GM12878 (cell line): ENCODE measurements around the gene PPIP5K1. TPM values are rescaled to one million over a fixed set of nuclear protein-coding genes. Genes with fewer than 3 reads are reported as not detected.

Source experiments
- ATAC-seq: fragments of 200-7000 bp; cut with Tn5 transposase; 3 replicates; pipeline ENCODE4 v1.9.1; 2020; ENCODE audit warnings: mild to moderate bottlenecking, moderate library complexity
- BruUV-seq: library from RNA; stranded (reverse); fragments of 400-500 nt; replicated peaks from 2 replicates; lab custom pipeline; 2021; lab: Mats Ljungman, UMichigan
- CTCF ChIA-PET: fragments of 300-600 bp; sonication (Branson Sonifier 250); formaldehyde crosslinking; extraction: SDS; loops from one replicate; lab custom pipeline; 2021; ENCODE audit warnings: inconsistent platforms; lab: Yijun Ruan, JAX
- POLR2A ChIA-PET: fragments of 350-600 bp; formaldehyde crosslinking; extraction: SDS; loops from one replicate; lab custom pipeline; 2021; ENCODE audit warnings: inconsistent platforms; lab: Charles Lee
- RAD21 ChIA-PET: fragments of 300-600 bp; sonication (Branson Sonifier 250); formaldehyde crosslinking; loops from one replicate; lab custom pipeline; 2023; ENCODE audit warnings: antibody characterized with exemption; ENCODE audit not compliant: unreplicated experiment; lab: Charles Lee
- SMC1A ChIA-PET: fragments of 300-600 bp; sonication (Branson Sonifier 250); formaldehyde crosslinking; loops from one replicate; lab custom pipeline; 2023; ENCODE audit not compliant: unreplicated experiment, uncharacterized antibody; lab: Charles Lee
- DNase-seq: peaks from one replicate; pipeline ENCODE4 v3.0.0-alpha.2; 2011; ENCODE audit warnings: low read depth, low spot score
- FAIRE-seq: peaks from 3 replicates; lab custom pipeline; 2011; peaks lifted over from hg19 to GRCh38; lab: Jason Lieb, UNC
- H2AFZ ChIP-seq: 2 replicates; pipeline ENCODE4 v1.6.0; 2011; ENCODE audit warnings: low read depth, low read length, control low read depth; ENCODE audit not compliant: control insufficient read depth
- H3K27ac ChIP-seq: 2 replicates; pipeline ENCODE4 v1.5.1; 2011; ENCODE audit warnings: control low read depth; ENCODE audit not compliant: control insufficient read depth, insufficient read depth
- H3K27me3 ChIP-seq, 2 experiments: replicated peaks in 1 of 2; 2 replicates each; pipeline versions ENCODE4 v1.6.0 to v1.6.1; 2011; ENCODE audit warnings: low read length in 1 of 2; ENCODE audit not compliant: control insufficient read depth in 2 of 2, insufficient read depth in 2 of 2
- H3K36me3 ChIP-seq, 2 experiments: 2 replicates each; pipeline ENCODE4 v1.5.1; 2011; ENCODE audit warnings: low read length in 1 of 2; ENCODE audit not compliant: control insufficient read depth in 2 of 2, insufficient read depth in 2 of 2
- H3K4me1 ChIP-seq: 2 replicates; pipeline ENCODE4 v1.6.1; 2011; ENCODE audit warnings: mild to moderate bottlenecking, low read length, moderate library complexity, mixed read lengths; ENCODE audit not compliant: control insufficient read depth, insufficient read depth
- H3K4me2 ChIP-seq: 2 replicates; pipeline ENCODE4 v1.6.0; 2011; ENCODE audit warnings: control low read depth; ENCODE audit not compliant: control insufficient read depth, insufficient read depth
- H3K4me3 ChIP-seq: fragments of 200-600 bp; sonication (generic); 2 replicates; pipeline ENCODE4 v1.5.1; 2016
- H3K79me2 ChIP-seq: 2 replicates; pipeline ENCODE4 v1.6.0; 2011; ENCODE audit warnings: low read length; ENCODE audit not compliant: control insufficient read depth, insufficient read depth
- H3K9ac ChIP-seq: 2 replicates; pipeline ENCODE4 v1.8.0; 2011; ENCODE audit warnings: low read length, control low read depth, mixed read lengths; ENCODE audit not compliant: control insufficient read depth, insufficient read depth
- H3K9me3 ChIP-seq: replicated peaks from 3 replicates; pipeline ENCODE4 v1.5.1; 2011; ENCODE audit warnings: mild to moderate bottlenecking, low read length; ENCODE audit not compliant: control insufficient read depth, insufficient read depth
- H4K20me1 ChIP-seq: 2 replicates; pipeline ENCODE4 v1.6.0; 2011; ENCODE audit not compliant: control insufficient read depth, insufficient read depth
- CBFB ChIP-seq: IDR thresholded peaks from 2 replicates; pipeline ENCODE4 v1.6.1; 2016; ENCODE audit warnings: antibody characterized with exemption, low read depth
- CHD2 ChIP-seq: IDR thresholded peaks from 2 replicates; pipeline ENCODE4 v1.6.1; 2011; ENCODE audit warnings: low read depth, low read length, improper control_type of control experiment, borderline replicate concordance
- KAT2A ChIP-seq: conservative IDR thresholded peaks from 2 replicates; pipeline ENCODE4 v1.6.1; 2011; ENCODE audit warnings: low read depth, low read length; ENCODE audit not compliant: control insufficient read depth
- MEF2B ChIP-seq: fragments of 450-650 bp; IDR thresholded peaks from 2 replicates; pipeline ENCODE4 v1.6.1; 2018; ENCODE audit warnings: mild to moderate bottlenecking, moderate library complexity; ENCODE audit not compliant: partially characterized antibody, poor library complexity, severe bottlenecking
- MTA2 ChIP-seq: fragments of 450-650 bp; IDR thresholded peaks from 2 replicates; pipeline ENCODE4 v1.6.1; 2016; ENCODE audit warnings: low read depth, mild to moderate bottlenecking, moderate library complexity
- MXI1 ChIP-seq: fragments of 150-350 bp; IDR thresholded peaks from 2 replicates; pipeline ENCODE4 v1.6.1; 2011; ENCODE audit warnings: low read depth, mild to moderate bottlenecking, inconsistent platforms, low read length, improper control_type of control experiment
- NR2F1 ChIP-seq: fragments of 450-650 bp; conservative IDR thresholded peaks from 2 replicates; pipeline ENCODE4 v1.6.1; 2017; ENCODE audit warnings: mild to moderate bottlenecking
- PML ChIP-seq: IDR thresholded peaks from 2 replicates; pipeline ENCODE4 v1.6.1; 2012; ENCODE audit warnings: low read length, inconsistent platforms
- POLR2A ChIP-seq: IDR thresholded peaks from 2 replicates; pipeline ENCODE4 v1.6.1; 2011; ENCODE audit warnings: low read depth, mild to moderate bottlenecking, low read length
- POLR2AphosphoS5 ChIP-seq: IDR thresholded peaks from 2 replicates; pipeline ENCODE4 v1.6.1; 2011; ENCODE audit warnings: mild to moderate bottlenecking, low read length, inconsistent platforms
- RBBP5 ChIP-seq: fragments of 200-600 bp; sonication (generic); conservative IDR thresholded peaks from 2 replicates; pipeline ENCODE4 v1.6.1; 2016
- STAT3 ChIP-seq: IDR thresholded peaks from 2 replicates; pipeline ENCODE4 v1.6.1; 2011; ENCODE audit warnings: low read depth, low read length, improper control_type of control experiment
- TCF7 ChIP-seq: IDR thresholded peaks from 2 replicates; pipeline ENCODE4 v1.6.1; 2014; ENCODE audit warnings: antibody characterized with exemption, borderline replicate concordance
- WRNIP1 ChIP-seq: IDR thresholded peaks from 2 replicates; pipeline ENCODE4 v1.6.1; 2011; ENCODE audit warnings: low read depth, low read length, improper control_type of control experiment, borderline replicate concordance
- WGBS: methylation state at CpG from one replicate; pipeline ENCODE4 v1.1.6; 2016; ENCODE audit warnings: low lambda C conversion rate; ENCODE audit not compliant: insufficient replicate concordance, insufficient coverage; ENCODE audit errors: missing lambda C conversion rate; 5-methylcytosine and 5-hydroxymethylcytosine counted together
- in situ Hi-C: fragments of 300-500 bp; cut with MboI; formaldehyde crosslinking; loops from 9 replicates; pipeline ENCODE4 v1.14.3; 2018; ENCODE audit warnings: mixed read lengths
- intact Hi-C: fragments of 100-400 bp; cut with micrococcal nuclease; formaldehyde crosslinking; loops from one replicate; pipeline ENCODE4 v1.14.2; 2022; ENCODE audit not compliant: unreplicated experiment
- polyA plus RNA-seq, 11 experiments: library from polyadenylated mRNA; depleted of rRNA in 4 of 11; unstranded in 6 of 11; stranded (reverse) in 5 of 11; fragments of >200 nt; fragmentation: Nextera tagmentation in 4 of 11; fragmentation: Illumina TruSeq in 1 of 11; extraction: Ambion mirVana in 4 of 11; extraction: Trizol in 1 of 11; gene quantifications; 1 replicate in 1 of 11; 2 replicates in 10 of 11; pipeline versions ENCODE4 v1.2.1 to v1.2.3, GENCODE V29; 2011 to 2016; ENCODE audit warnings: inconsistent platforms in 2 of 11, missing spikeins in 2 of 11, low read depth in 1 of 11
- total RNA-seq, 4 experiments: library from RNA; depleted of rRNA in 3 of 4; stranded (reverse); fragments of >200 nt in 3 of 4; fragmentation: Illumina TruSeq in 1 of 4; extraction: Trizol in 1 of 4; gene quantifications; 2 replicates each; pipeline versions ENCODE4 v1.2.1 to v1.2.3, GENCODE V29; 2013 to 2021
- TF ChIP-seq, protein P1 (sequence below): fragments of 450-650 bp; IDR thresholded peaks from 2 replicates; pipeline ENCODE4 v1.6.1; 2017; ENCODE audit warnings: mild to moderate bottlenecking, moderate library complexity
- TF ChIP-seq, protein P2 (sequence below), 3 experiments: IDR thresholded peaks in 2 of 3; conservative IDR thresholded peaks in 1 of 3; 2 replicates each; pipeline ENCODE4 v1.5.1; 2011; ENCODE audit warnings: low read depth in 3 of 3, low read length in 3 of 3, mild to moderate bottlenecking in 3 of 3, control low read depth in 2 of 3, moderate library complexity in 2 of 3, inconsistent platforms in 1 of 3, mixed read lengths in 1 of 3; ENCODE audit not compliant: control insufficient read depth in 2 of 3, insufficient read depth in 1 of 3; ENCODE audit errors: extremely low read depth in 1 of 3
- TF ChIP-seq, protein P3 (sequence below): IDR thresholded peaks from 2 replicates; pipeline ENCODE4 v1.6.1; 2012; ENCODE audit warnings: low read depth, low read length, improper control_type of control experiment

Gene PPIP5K1
- total and polyA plus RNA-seq, 10 of the 15 experiments (the other 5 are each of a cell fraction or from before 2014, with no cell fraction given), result 2.5 to 54.4 (median 19.4) TPM

DNA sequence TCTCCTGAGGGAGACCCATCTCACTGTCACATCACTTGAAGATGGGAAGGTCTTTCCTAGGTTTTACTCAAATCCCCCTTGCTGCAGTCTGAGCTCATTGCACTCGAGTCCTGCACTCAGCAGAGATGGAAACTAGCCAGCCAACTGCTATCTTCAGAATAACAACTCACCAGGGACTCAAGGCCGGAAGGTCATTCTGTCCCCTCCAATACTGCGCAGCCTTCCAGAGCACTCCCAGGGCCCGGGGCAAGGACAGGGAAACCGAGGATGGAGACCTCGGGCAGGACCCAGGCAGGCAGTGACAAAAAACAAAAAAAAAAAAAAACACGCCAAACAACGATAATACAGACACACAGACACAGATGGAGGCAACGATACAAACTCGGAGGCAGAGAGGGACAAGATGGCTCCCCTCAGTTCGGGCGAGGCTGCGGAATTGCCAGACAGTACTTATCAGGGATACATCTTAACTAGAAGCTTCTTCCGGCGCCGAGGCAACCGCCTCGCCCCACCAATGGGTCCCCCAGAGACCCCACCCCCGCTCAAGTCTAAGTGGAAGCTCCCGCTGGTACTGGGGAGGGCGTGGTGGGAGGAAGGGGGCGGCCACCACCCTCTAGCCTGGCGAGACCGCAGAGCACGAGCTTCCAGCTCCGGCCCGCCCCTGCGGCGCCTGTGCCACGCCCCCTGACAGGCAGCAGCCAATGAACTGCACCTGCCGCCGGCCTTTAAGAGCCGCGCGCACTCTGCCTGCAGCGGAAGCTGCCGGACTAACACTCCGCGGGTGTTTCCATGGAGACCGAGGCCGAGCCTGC, 79.6 kb downstream of the PPIP5K1 start:
- Histone ChIP-seq H4K20me1 (no peaks in the 10 kb centered on the region), H3K9ac (peak overlapping the region; percentile 60), H3K4me1 (peaks cover 6% of the 10 kb centered on the region), H3K4me3 (peak overlapping the region; percentile 76), H3K27me3 (peaks cover 0 to 3% of the 10 kb centered on the region in 2 experiments; a peak in 2 of 4 replicates), H2AFZ (peak overlapping the region; percentile 88), H3K9me3 (no peaks in the 10 kb centered on the region), H3K36me3 (no peaks in the 10 kb centered on the region), H3K27ac (peak overlapping the region; percentile 40), H3K4me2 (peak overlapping the region; percentile 98), H3K79me2 (no peaks in the 10 kb centered on the region)
- ATAC-seq (peak; percentile 99), FAIRE-seq (peak; percentile 87), DNase-seq (peak; percentile 85)
- intact Hi-C loops (loop anchor here (5.0 kb wide), 1 partner anchor 68 kb away; no protein-coding TSS in a partner anchor), in situ Hi-C loops (no loop called here)
- 1% methylated on average over 38 of the region's 41 CpGs for WGBS
- CTCF ChIA-PET, result interaction anchor here (0.6 to 8.3 kb wide), 11 partner anchors 10 to 1110 kb away, joined by 3 to 88 read pairs (median 4); partner anchors contain the start of gene TP53BP1
- POLR2A ChIA-PET, result interaction anchor here (0.8 to 1.9 kb wide), 5 partner anchors 9 to 298 kb away, joined by 3 to 14 read pairs (median 4); partner anchors contain the start of gene TP53BP1
- no TSS peak for BruUV-seq
- RAD21 ChIA-PET, result interaction anchor here (0.6 to 2.3 kb wide), 8 partner anchors 10 to 237 kb away, joined by 3 to 18 read pairs (median 4); partner anchors contain the start of gene TP53BP1
- SMC1A ChIA-PET, result interaction anchor here (0.6 to 2.3 kb wide), 11 partner anchors 9 to 255 kb away, joined by 3 to 7 read pairs (median 4); partner anchors contain the start of genes TP53BP1, TUBGCP4 and ZSCAN29
- TF ChIP-seq PML (no peak), KAT2A (no peak), WRNIP1 (no peak), TCF7 (no peak), CBFB (no peak), RBBP5 (no peak), NR2F1 (no peak), POLR2AphosphoS5 (peak; percentile 54; the same call in 1 of the 2 replicates), MTA2 (no peak), MEF2B (no peak), MXI1 (peak; percentile 96; the same call in 1 of the 2 replicates), POLR2A (peak; percentile 80), CHD2 (peak; percentile 77; the same call in 1 of the 2 replicates), STAT3 (no peak)
- TF ChIP-seq, protein P1, sequence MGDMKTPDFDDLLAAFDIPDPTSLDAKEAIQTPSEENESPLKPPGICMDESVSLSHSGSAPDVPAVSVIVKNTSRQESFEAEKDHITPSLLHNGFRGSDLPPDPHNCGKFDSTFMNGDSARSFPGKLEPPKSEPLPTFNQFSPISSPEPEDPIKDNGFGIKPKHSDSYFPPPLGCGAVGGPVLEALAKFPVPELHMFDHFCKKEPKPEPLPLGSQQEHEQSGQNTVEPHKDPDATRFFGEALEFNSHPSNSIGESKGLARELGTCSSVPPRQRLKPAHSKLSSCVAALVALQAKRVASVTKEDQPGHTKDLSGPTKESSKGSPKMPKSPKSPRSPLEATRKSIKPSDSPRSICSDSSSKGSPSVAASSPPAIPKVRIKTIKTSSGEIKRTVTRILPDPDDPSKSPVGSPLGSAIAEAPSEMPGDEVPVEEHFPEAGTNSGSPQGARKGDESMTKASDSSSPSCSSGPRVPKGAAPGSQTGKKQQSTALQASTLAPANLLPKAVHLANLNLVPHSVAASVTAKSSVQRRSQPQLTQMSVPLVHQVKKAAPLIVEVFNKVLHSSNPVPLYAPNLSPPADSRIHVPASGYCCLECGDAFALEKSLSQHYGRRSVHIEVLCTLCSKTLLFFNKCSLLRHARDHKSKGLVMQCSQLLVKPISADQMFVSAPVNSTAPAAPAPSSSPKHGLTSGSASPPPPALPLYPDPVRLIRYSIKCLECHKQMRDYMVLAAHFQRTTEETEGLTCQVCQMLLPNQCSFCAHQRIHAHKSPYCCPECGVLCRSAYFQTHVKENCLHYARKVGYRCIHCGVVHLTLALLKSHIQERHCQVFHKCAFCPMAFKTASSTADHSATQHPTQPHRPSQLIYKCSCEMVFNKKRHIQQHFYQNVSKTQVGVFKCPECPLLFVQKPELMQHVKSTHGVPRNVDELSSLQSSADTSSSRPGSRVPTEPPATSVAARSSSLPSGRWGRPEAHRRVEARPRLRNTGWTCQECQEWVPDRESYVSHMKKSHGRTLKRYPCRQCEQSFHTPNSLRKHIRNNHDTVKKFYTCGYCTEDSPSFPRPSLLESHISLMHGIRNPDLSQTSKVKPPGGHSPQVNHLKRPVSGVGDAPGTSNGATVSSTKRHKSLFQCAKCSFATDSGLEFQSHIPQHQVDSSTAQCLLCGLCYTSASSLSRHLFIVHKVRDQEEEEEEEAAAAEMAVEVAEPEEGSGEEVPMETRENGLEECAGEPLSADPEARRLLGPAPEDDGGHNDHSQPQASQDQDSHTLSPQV, result no peak
- TF ChIP-seq, protein P2, sequence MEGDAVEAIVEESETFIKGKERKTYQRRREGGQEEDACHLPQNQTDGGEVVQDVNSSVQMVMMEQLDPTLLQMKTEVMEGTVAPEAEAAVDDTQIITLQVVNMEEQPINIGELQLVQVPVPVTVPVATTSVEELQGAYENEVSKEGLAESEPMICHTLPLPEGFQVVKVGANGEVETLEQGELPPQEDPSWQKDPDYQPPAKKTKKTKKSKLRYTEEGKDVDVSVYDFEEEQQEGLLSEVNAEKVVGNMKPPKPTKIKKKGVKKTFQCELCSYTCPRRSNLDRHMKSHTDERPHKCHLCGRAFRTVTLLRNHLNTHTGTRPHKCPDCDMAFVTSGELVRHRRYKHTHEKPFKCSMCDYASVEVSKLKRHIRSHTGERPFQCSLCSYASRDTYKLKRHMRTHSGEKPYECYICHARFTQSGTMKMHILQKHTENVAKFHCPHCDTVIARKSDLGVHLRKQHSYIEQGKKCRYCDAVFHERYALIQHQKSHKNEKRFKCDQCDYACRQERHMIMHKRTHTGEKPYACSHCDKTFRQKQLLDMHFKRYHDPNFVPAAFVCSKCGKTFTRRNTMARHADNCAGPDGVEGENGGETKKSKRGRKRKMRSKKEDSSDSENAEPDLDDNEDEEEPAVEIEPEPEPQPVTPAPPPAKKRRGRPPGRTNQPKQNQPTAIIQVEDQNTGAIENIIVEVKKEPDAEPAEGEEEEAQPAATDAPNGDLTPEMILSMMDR (IDR thresholded peaks at IDR 0.05 in 2 of 3, conservative IDR thresholded peaks at IDR 0.05 in 1 of 3; ENCODE audit: control insufficient read depth in 2 of 3, extremely low read depth in 1 of 3, insufficient read depth in 1 of 3, low read depth in 3 of 3, low read length in 3 of 3), result 0 out of 6 replicates have a peak, but pooled peaks of 1 of the 3 experiments have one; percentile 21
- TF ChIP-seq, protein P3, sequence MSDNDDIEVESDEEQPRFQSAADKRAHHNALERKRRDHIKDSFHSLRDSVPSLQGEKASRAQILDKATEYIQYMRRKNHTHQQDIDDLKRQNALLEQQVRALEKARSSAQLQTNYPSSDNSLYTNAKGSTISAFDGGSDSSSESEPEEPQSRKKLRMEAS, result peak; percentile 71
